ENCODE measurements around the gene C8A. TPM values are rescaled to one million over a fixed set of nuclear protein-coding genes. Genes with fewer than 3 reads are reported as not detected.

The C8A gene
- total and polyA plus RNA-seq, 10 of the 15 experiments (the other 5 are each of a cell fraction or from before 2014, with no cell fraction given), result not detected

DNA sequence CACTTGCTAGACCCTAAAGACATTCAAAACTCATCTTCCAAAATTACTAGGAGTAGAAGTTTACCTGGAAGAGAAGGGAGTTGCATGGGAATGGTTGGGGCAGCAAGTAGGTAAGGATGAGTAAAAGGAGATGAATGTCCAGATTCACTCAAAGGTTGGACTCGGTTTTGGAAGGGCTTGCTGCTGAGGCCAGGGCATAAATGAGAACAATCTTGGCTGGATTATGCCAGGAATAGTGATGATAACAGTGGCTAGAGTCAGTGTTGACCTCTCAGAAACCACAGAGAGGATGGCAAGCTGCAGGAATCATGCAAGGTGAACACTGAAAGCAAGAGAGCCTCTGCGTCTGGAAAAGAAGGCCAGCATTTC lies 43.4 kb downstream of the C8A start:
- CTCF ChIA-PET, result no interaction called here
- BruUV-seq (replicated peaks), result no TSS peak

More for the DNA sequence above, 43.4 kb downstream of the C8A start:
- ChIA-PET RAD21 (ENCODE audit: unreplicated experiment) (no interaction called here), POLR2A (no interaction called here), SMC1A (ENCODE audit: uncharacterized antibody, unreplicated experiment) (no interaction called here)
- WGBS (ENCODE audit: insufficient coverage, insufficient replicate concordance, low lambda C conversion rate, missing lambda C conversion rate), result 20% methylated on average over 2 of the region's 2 CpGs
- DNase-seq (ENCODE audit: low read depth, low spot score) (no peak), FAIRE-seq (no peak), ATAC-seq (no peak)
- H3K4me2 ChIP-seq (ENCODE audit: control insufficient read depth, insufficient read depth), result no peak overlapping the region
- H3K4me3 ChIP-seq, result no peak overlapping the region
- TF ChIP-seq BHLHE40 (IDR thresholded peaks at IDR 0.05; ENCODE audit: borderline replicate concordance in 1 of 2, low read depth in 2 of 2, low read length in 1 of 2) (no peak), CBX5 (IDR thresholded peaks at IDR 0.05; ENCODE audit: low read depth) (no peak), SMARCA5 (IDR thresholded peaks at IDR 0.05) (no peak), SREBF1 (IDR thresholded peaks at IDR 0.05; ENCODE audit: low read length) (no peak), KAT2A (conservative IDR thresholded peaks at IDR 0.05; ENCODE audit: control insufficient read depth, low read depth, low read length) (no peak), E4F1 (IDR thresholded peaks at IDR 0.05; ENCODE audit: borderline replicate concordance, partially characterized antibody) (no peak), RELA (IDR thresholded peaks at IDR 0.05; ENCODE audit: borderline replicate concordance, partially characterized antibody) (no peak)
- no peak overlapping the region for H2AFZ ChIP-seq (ENCODE audit: control insufficient read depth, low read depth, low read length)
- intact Hi-C loops (cut with micrococcal nuclease; ENCODE audit: unreplicated experiment) (no loop called here), in situ Hi-C loops (cut with MboI) (no loop called here)
- H3K27me3 ChIP-seq (replicated peaks in 1 of 2; ENCODE audit: control insufficient read depth in 2 of 2, insufficient read depth in 2 of 2, low read length in 1 of 2), result no peaks in the 10 kb centered on the region
- H3K4me1 ChIP-seq (ENCODE audit: control insufficient read depth, insufficient read depth, low read length), result no peaks in the 10 kb centered on the region
- H3K9ac ChIP-seq (ENCODE audit: control insufficient read depth, insufficient read depth, low read length), result no peak overlapping the region
- no peaks in the 10 kb centered on the region for H3K36me3 ChIP-seq (ENCODE audit: control insufficient read depth in 2 of 2, insufficient read depth in 2 of 2, low read length in 1 of 2)
- H3K79me2 ChIP-seq (ENCODE audit: control insufficient read depth, insufficient read depth, low read length), result no peaks in the 10 kb centered on the region
- H3K9me3 ChIP-seq (replicated peaks; ENCODE audit: control insufficient read depth, insufficient read depth, low read length), result no peaks in the 10 kb centered on the region
- H3K27ac ChIP-seq (ENCODE audit: control insufficient read depth, insufficient read depth), result no peak overlapping the region
- H4K20me1 ChIP-seq (ENCODE audit: control insufficient read depth, insufficient read depth), result no peaks in the 10 kb centered on the region

Measured in GM12878 (cell line).